ENCODE data around the gene FMO4. TPM values are rescaled to one million over a fixed set of nuclear protein-coding genes. Genes with fewer than 3 reads are reported as not detected.

The FMO4 gene
- total and polyA plus RNA-seq, 2 of the 13 experiments (the other 11 are each of a cell fraction or from before 2014, with no cell fraction given), result 0.07 to 0.29 TPM

DNA sequence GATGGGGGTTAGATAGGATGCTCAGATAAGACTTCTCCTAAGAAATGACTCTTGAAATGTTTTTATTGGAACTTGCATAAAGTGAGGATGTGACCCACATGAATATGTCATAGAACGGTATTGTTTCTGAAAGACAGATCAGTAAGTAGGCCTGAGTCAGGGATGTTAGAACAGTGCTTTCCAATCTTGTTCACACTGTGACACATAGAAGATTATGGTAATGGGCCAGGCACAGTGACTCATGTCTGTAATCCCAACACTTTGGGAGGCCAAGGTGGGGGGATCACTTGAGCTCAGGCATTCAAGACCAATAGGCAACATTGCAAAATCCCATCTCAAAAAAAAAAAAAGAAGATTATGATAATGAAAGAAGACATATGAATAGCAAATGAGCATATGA, 32.9 kb downstream of the FMO4 start (continued):
- TF ChIP-seq, protein P1, sequence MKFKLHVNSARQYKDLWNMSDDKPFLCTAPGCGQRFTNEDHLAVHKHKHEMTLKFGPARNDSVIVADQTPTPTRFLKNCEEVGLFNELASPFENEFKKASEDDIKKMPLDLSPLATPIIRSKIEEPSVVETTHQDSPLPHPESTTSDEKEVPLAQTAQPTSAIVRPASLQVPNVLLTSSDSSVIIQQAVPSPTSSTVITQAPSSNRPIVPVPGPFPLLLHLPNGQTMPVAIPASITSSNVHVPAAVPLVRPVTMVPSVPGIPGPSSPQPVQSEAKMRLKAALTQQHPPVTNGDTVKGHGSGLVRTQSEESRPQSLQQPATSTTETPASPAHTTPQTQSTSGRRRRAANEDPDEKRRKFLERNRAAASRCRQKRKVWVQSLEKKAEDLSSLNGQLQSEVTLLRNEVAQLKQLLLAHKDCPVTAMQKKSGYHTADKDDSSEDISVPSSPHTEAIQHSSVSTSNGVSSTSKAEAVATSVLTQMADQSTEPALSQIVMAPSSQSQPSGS (CRISPR knock-in tag; IDR thresholded peaks at IDR 0.05), result no peak
- TF ChIP-seq JUN (CRISPR knock-in tag; IDR thresholded peaks at IDR 0.05), result no peak

DNA sequence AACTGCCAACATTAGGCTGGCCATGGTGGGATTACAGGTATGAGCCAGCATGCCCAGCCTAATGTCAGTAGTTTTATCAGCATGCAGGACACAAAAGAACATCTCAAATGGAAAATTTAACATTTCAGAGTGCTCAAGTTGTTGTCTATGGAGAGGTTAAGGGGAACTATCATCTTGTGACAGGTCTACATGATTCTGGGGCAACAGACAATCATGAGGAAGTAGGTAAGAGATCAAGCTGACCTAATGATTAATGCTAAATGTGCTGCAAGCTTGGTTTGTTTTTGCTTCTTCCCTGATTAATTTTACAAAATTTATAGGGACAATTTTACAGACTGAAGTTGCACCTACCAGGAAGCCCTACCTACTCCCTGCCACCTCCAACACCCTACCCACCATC, 36.6 kb downstream of the FMO4 start:
- no peak overlapping the region for H2AFZ ChIP-seq (ENCODE audit: low read length)
- TF ChIP-seq, protein P2, sequence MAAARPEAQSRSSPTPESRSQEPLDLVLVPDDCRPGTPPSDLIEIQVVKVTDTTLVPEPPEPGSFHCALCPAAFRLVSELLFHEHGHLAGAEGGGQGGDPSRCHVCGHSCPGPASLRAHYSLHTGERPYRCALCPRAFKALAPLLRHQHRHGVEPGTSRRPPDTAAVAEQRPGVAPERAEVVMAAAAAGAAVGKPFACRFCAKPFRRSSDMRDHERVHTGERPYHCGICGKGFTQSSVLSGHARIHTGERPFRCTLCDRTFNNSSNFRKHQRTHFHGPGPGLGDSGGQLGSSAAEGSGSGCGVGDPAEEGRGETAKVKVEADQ (CRISPR knock-in tag; IDR thresholded peaks at IDR 0.05; ENCODE audit: borderline replicate concordance), result no peak
- TF ChIP-seq, protein P3, sequence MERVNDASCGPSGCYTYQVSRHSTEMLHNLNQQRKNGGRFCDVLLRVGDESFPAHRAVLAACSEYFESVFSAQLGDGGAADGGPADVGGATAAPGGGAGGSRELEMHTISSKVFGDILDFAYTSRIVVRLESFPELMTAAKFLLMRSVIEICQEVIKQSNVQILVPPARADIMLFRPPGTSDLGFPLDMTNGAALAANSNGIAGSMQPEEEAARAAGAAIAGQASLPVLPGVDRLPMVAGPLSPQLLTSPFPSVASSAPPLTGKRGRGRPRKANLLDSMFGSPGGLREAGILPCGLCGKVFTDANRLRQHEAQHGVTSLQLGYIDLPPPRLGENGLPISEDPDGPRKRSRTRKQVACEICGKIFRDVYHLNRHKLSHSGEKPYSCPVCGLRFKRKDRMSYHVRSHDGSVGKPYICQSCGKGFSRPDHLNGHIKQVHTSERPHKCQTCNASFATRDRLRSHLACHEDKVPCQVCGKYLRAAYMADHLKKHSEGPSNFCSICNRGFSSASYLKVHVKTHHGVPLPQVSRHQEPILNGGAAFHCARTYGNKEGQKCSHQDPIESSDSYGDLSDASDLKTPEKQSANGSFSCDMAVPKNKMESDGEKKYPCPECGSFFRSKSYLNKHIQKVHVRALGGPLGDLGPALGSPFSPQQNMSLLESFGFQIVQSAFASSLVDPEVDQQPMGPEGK (CRISPR knock-in tag; IDR thresholded peaks at IDR 0.05), result no peak
- TF ChIP-seq NFE2L2 (IDR thresholded peaks at IDR 0.05; ENCODE audit: low read length) (no peak), CCDC6 (CRISPR knock-in tag; IDR thresholded peaks at IDR 0.05) (no peak), ZBTB7B (CRISPR knock-in tag; IDR thresholded peaks at IDR 0.05) (no peak), NFATC3 (CRISPR knock-in tag; IDR thresholded peaks at IDR 0.05) (no peak), ZNF274 (CRISPR knock-in tag; IDR thresholded peaks at IDR 0.05) (no peak), IRF2 (CRISPR knock-in tag; IDR thresholded peaks at IDR 0.05) (no peak)
- TF ChIP-seq, protein P4, sequence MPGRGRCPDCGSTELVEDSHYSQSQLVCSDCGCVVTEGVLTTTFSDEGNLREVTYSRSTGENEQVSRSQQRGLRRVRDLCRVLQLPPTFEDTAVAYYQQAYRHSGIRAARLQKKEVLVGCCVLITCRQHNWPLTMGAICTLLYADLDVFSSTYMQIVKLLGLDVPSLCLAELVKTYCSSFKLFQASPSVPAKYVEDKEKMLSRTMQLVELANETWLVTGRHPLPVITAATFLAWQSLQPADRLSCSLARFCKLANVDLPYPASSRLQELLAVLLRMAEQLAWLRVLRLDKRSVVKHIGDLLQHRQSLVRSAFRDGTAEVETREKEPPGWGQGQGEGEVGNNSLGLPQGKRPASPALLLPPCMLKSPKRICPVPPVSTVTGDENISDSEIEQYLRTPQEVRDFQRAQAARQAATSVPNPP (CRISPR knock-in tag; IDR thresholded peaks at IDR 0.05), result no peak
- TF ChIP-seq, protein P5, sequence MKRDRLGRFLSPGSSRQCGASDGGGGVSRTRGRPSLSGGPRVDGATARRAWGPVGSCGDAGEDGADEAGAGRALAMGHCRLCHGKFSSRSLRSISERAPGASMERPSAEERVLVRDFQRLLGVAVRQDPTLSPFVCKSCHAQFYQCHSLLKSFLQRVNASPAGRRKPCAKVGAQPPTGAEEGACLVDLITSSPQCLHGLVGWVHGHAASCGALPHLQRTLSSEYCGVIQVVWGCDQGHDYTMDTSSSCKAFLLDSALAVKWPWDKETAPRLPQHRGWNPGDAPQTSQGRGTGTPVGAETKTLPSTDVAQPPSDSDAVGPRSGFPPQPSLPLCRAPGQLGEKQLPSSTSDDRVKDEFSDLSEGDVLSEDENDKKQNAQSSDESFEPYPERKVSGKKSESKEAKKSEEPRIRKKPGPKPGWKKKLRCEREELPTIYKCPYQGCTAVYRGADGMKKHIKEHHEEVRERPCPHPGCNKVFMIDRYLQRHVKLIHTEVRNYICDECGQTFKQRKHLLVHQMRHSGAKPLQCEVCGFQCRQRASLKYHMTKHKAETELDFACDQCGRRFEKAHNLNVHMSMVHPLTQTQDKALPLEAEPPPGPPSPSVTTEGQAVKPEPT (CRISPR knock-in tag; IDR thresholded peaks at IDR 0.05; ENCODE audit: low read depth), result no peak
- ChIA-PET POLR2A (no interaction called here), CTCF (ENCODE audit: low intra/inter-chr PET ratio, low total read pairs) (no interaction called here)
- no peak for FAIRE-seq
- no TSS peak for BruUV-seq (replicated peaks)
- no peaks in the 10 kb centered on the region for H3K79me2 ChIP-seq (ENCODE audit: insufficient read depth, low read length)
- no peaks in the 10 kb centered on the region for H3K4me1 ChIP-seq (ENCODE audit: insufficient read depth, low read length)
- H3K9ac ChIP-seq (ENCODE audit: insufficient read depth, low read depth, low read length), result no peak overlapping the region
- no peak overlapping the region for H3K27ac ChIP-seq (ENCODE audit: extremely low read length, insufficient read depth, low read length)
- peaks cover 15% of the 10 kb centered on the region; the same call in 1 of the 2 replicates for H3K9me3 ChIP-seq (ENCODE audit: low read length)
- H3K4me3 ChIP-seq (replicated peaks in 1 of 3; ENCODE audit: insufficient read depth in 1 of 3, low read depth in 2 of 3, low read length in 3 of 3), result no peak overlapping the region
- H4K20me1 ChIP-seq (ENCODE audit: insufficient read depth, low read length), result no peaks in the 10 kb centered on the region
- ATAC-seq, result no peak
- H3K36me3 ChIP-seq (replicated peaks in 1 of 2; ENCODE audit: control insufficient read depth in 1 of 2, insufficient read depth in 2 of 2, low read length in 2 of 2), result no peaks in the 10 kb centered on the region
- no peaks in the 10 kb centered on the region for H3K27me3 ChIP-seq (ENCODE audit: control insufficient read depth in 1 of 2, insufficient read depth in 2 of 2, low read length in 2 of 2)
- intact Hi-C loops (cut with micrococcal nuclease; ENCODE audit: unreplicated experiment) (no loop called here), in situ Hi-C loops (cut with HindIII; ENCODE audit: extremely low pct_ligation_motif_present, low pct_unique_long_range_greater_than_20kb) (no loop called here)
- H3K4me2 ChIP-seq (ENCODE audit: low read depth, low read length), result no peak overlapping the region
- no peak for DNase-seq (ENCODE audit: low spot score)

All from HepG2 (cell line).